Measurements from ENCODE around the gene FASN. TPM values are rescaled to one million over a fixed set of nuclear protein-coding genes. Genes with fewer than 3 reads are reported as not detected.

The FASN gene
- total RNA-seq, 1 experiment from 2014 or later = 433 TPM

- H3K4ac ChIP-seq (ENCODE audit: low read depth, low read length) = no peak overlapping the region
- no peaks in the 10 kb centered on the region; the same call in none of the 2 replicates for H3K27me3 Mint-ChIP-seq (ENCODE audit: low read depth)
- peaks cover 3 to 15% (median 8%) of the 10 kb centered on the region in 3 experiments; a peak in 6 of 7 replicates for H3K36me3 Mint-ChIP-seq (ENCODE audit: insufficient read depth in 1 of 3, low read depth in 3 of 3)
- H2BK5ac ChIP-seq (ENCODE audit: insufficient read length, low read length) = no peak overlapping the region
- H4K5ac ChIP-seq (ENCODE audit: insufficient read length, low read depth, low read length) = no peak overlapping the region
- no peaks in the 10 kb centered on the region for H3K79me2 ChIP-seq (ENCODE audit: insufficient read depth, low read length)
- no peak overlapping the region for H3T11ph ChIP-seq (ENCODE audit: low read length)
- no peak overlapping the region for H2BK12ac ChIP-seq (ENCODE audit: insufficient read length, low read depth, low read length)
- no peak overlapping the region for H2AK5ac ChIP-seq (ENCODE audit: insufficient read length, low read length)
- no peak overlapping the region for H2BK20ac ChIP-seq (ENCODE audit: low read depth, low read length, poor library complexity, severe bottlenecking)
- TF ChIP-seq CTCF (conservative IDR thresholded peaks at IDR 0.05) = no peak
- H3K9ac ChIP-seq (ENCODE audit: extremely low read depth, insufficient read length, low read length) = no peak overlapping the region
- H3K9me3 Mint-ChIP-seq = peaks cover 0 to 2% of the 10 kb centered on the region in 2 experiments; a peak in 1 of 5 replicates
- H3K23ac ChIP-seq (ENCODE audit: insufficient read length, low read depth, low read length) = no peak overlapping the region
- no peaks in the 10 kb centered on the region for H3K4me1 ChIP-seq (ENCODE audit: insufficient read depth, low read length)
- no CpG with 5 or more reads among the region's 9 CpGs for WGBS (ENCODE audit: extremely low coverage, insufficient read length, low lambda C conversion rate)
- no peak overlapping the region for H3K4me3 Mint-ChIP-seq
- no peak overlapping the region for H3K18ac ChIP-seq (ENCODE audit: insufficient read length, low read depth, low read length)
- no peaks in the 10 kb centered on the region for H3K27me3 ChIP-seq (ENCODE audit: insufficient read depth, low read length)
- no peak overlapping the region for H3K56ac ChIP-seq (ENCODE audit: insufficient read length, low read depth, low read length)
- no peak overlapping the region for H2BK120ac ChIP-seq (ENCODE audit: low read depth, low read length, poor library complexity, severe bottlenecking)
- peaks cover 8% of the 10 kb centered on the region for H3K23me2 ChIP-seq (ENCODE audit: insufficient read length, low read depth, low read length, poor library complexity, severe bottlenecking)
- H4K91ac ChIP-seq (ENCODE audit: insufficient read length, low read depth, low read length) = no peak overlapping the region
- no peaks in the 10 kb centered on the region for H3K79me1 ChIP-seq (ENCODE audit: insufficient read depth, low read depth, low read length, poor library complexity, severe bottlenecking)
- H2BK15ac ChIP-seq (ENCODE audit: low read depth, low read length) = no peak overlapping the region
- H4K8ac ChIP-seq (replicated peaks; ENCODE audit: insufficient read length, low read depth, low read length) = no peak overlapping the region
- no peak overlapping the region for H2AFZ ChIP-seq (ENCODE audit: low read length)
- H3K27ac Mint-ChIP-seq = no peak overlapping the region
- H3K14ac ChIP-seq (ENCODE audit: insufficient read depth, low read length) = no peak overlapping the region
- H3K4me1 Mint-ChIP-seq = peaks cover 2 to 13% of the 10 kb centered on the region in 2 experiments; a peak in 3 of 4 replicates
- no peaks in the 10 kb centered on the region for H4K20me1 ChIP-seq (ENCODE audit: control insufficient read depth, insufficient read depth, insufficient read length)
- DNase-seq = no peak
- H3K27ac ChIP-seq (ENCODE audit: insufficient read length, low read depth, low read length) = no peak overlapping the region
- no peaks in the 10 kb centered on the region for H3K9me3 ChIP-seq (ENCODE audit: control insufficient read depth, low read depth, low read length)
- no peak overlapping the region for H3K4me2 ChIP-seq (ENCODE audit: insufficient read depth, insufficient read length, low read length)
Observed at GRCh38 chr17:82028966-82029365, 69.1 kb downstream of the FASN start.

Other genes with a start within 250 kb of the FASN start
- 364 and 366 TPM in 2 replicates for gene P4HB, start 237.7 kb downstream of the FASN start, total RNA-seq (2021)
- 247 and 255 TPM in 2 replicates for gene ARHGDIA, start 226.9 kb downstream of the FASN start, total RNA-seq (2021)
- gene ALYREF, start 206.7 kb downstream of the FASN start, total RNA-seq (2021) = 212 and 219 TPM in 2 replicates
- gene ANAPC11, start 206.5 kb downstream of the FASN start, total RNA-seq (2021) = 197 and 208 TPM in 2 replicates
- gene NPB, start 196.0 kb downstream of the FASN start, total RNA-seq (2021) = 2.1 and 2.4 TPM in 2 replicates
- gene PCYT2, start 186.8 kb downstream of the FASN start, total RNA-seq (2021) = 24.5 and 24.9 TPM in 2 replicates
- gene SIRT7, start 180.1 kb downstream of the FASN start, total RNA-seq (2021) = 28.7 and 29.7 TPM in 2 replicates
- 31.4 and 33.7 TPM in 2 replicates for gene MAFG, start 170.5 kb downstream of the FASN start, total RNA-seq (2021)
- gene PYCR1, start 160.9 kb downstream of the FASN start, total RNA-seq (2021) = 111 and 116 TPM in 2 replicates
- gene MYADML2, start 151.0 kb downstream of the FASN start, total RNA-seq (2021) = 0.13 and 0.22 TPM in 2 replicates
- gene NOTUM, start 137.0 kb downstream of the FASN start, total RNA-seq (2021) = 2.0 and 2.1 TPM in 2 replicates
- gene ASPSCR1, start 120.6 kb downstream of the FASN start, total RNA-seq (2021) = 50.9 and 53.1 TPM in 2 replicates
- 77.9 and 82.8 TPM in 2 replicates for gene CENPX, start 75.4 kb downstream of the FASN start, total RNA-seq (2021)
- gene LRRC45, start 74.9 kb downstream of the FASN start, total RNA-seq (2021) = 28.7 and 30.6 TPM in 2 replicates
- 84.8 and 85.8 TPM in 2 replicates for gene RAC3, start 66.6 kb downstream of the FASN start, total RNA-seq (2021)
- 90.6 and 93.6 TPM in 2 replicates for gene DCXR, start 60.5 kb downstream of the FASN start, total RNA-seq (2021)
- 34.0 and 36.5 TPM in 2 replicates for gene RFNG, start 46.4 kb downstream of the FASN start, total RNA-seq (2021)
- gene GPS1, start 46.3 kb downstream of the FASN start, total RNA-seq (2021) = 164 TPM in 2 replicates
- gene DUS1L, start 32.4 kb downstream of the FASN start, total RNA-seq (2021) = 103 and 104 TPM in 2 replicates
- gene CCDC57, start 114.6 kb upstream of the FASN start, total RNA-seq (2021) = 11.0 and 14.6 TPM in 2 replicates
- gene SLC16A3, start 130.8 kb upstream of the FASN start, total RNA-seq (2021) = 26.0 and 28.4 TPM in 2 replicates
- 137 and 144 TPM in 2 replicates for gene CSNK1D, start 175.5 kb upstream of the FASN start, total RNA-seq (2021)
- gene CD7, start 219.4 kb upstream of the FASN start, total RNA-seq (2021) = 0.22 and 0.35 TPM in 2 replicates
- gene SECTM1, start 235.5 kb upstream of the FASN start, total RNA-seq (2021) = 0.28 and 0.70 TPM in 2 replicates

Data from H9 (cell line).